ENCODE results near the gene RSAD2.
A peak's percentile ranks its signal among the peaks of the same experiment; 100 is the strongest.

The RSAD2 gene

DNA sequence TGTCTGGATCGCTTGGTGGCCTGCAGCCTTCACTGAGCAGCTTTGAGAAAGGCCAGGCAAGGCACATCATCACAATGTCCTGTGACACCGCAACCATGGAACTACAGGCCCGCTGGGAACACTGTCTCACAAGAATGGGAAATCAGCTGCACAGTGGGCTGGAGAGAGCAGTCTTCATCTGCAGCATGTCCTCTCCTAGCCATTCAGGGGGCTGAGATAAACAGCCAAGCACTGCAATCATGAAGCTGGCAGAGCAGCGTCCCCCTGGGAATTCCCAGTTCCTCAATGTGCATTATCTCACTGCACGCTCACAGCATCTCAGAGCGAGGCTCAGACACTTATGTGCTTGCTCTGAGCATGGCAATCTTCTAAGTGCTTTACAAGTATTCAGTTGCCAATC, 13.8 kb upstream of the RSAD2 start:
- Histone ChIP-seq H3K4me3 (ENCODE audit: low read depth, low read length, poor library complexity, severe bottlenecking) (no peak overlapping the region), H3K4me2 (ENCODE audit: low read length) (no peak overlapping the region), H3K79me2 (ENCODE audit: insufficient read depth, low read length) (no peaks in the 10 kb centered on the region), H3K9ac (ENCODE audit: low read length) (no peak overlapping the region), H3K9me2 (ENCODE audit: low read depth, low read length) (no peaks in the 10 kb centered on the region), H2AFZ (ENCODE audit: low read length) (no peak overlapping the region), H3K4me1 (ENCODE audit: insufficient read depth, low read length, severe bottlenecking) (peaks cover 6% of the 10 kb centered on the region), H3F3A (ENCODE audit: insufficient read depth, low read length) (no peaks in the 10 kb centered on the region), H4K20me1 (ENCODE audit: insufficient read depth, low read length) (no peaks in the 10 kb centered on the region), H3K36me3 (ENCODE audit: insufficient read depth, low read length) (no peaks in the 10 kb centered on the region), H3K27ac (ENCODE audit: low read depth, low read length, poor library complexity, severe bottlenecking) (no peak overlapping the region), H3K27me3 (ENCODE audit: insufficient read depth, low read length) (no peaks in the 10 kb centered on the region; the same call in 1 of the 2 replicates), H3K9me3 (ENCODE audit: low read length) (no peaks in the 10 kb centered on the region)
- TF ChIP-seq, protein P1, sequence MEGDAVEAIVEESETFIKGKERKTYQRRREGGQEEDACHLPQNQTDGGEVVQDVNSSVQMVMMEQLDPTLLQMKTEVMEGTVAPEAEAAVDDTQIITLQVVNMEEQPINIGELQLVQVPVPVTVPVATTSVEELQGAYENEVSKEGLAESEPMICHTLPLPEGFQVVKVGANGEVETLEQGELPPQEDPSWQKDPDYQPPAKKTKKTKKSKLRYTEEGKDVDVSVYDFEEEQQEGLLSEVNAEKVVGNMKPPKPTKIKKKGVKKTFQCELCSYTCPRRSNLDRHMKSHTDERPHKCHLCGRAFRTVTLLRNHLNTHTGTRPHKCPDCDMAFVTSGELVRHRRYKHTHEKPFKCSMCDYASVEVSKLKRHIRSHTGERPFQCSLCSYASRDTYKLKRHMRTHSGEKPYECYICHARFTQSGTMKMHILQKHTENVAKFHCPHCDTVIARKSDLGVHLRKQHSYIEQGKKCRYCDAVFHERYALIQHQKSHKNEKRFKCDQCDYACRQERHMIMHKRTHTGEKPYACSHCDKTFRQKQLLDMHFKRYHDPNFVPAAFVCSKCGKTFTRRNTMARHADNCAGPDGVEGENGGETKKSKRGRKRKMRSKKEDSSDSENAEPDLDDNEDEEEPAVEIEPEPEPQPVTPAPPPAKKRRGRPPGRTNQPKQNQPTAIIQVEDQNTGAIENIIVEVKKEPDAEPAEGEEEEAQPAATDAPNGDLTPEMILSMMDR (IDR thresholded peaks at IDR 0.05; ENCODE audit: low read length) = no peak
- TF ChIP-seq EZH2 (IDR thresholded peaks at IDR 0.05; ENCODE audit: borderline replicate concordance, low read length) = no peak

DNA sequence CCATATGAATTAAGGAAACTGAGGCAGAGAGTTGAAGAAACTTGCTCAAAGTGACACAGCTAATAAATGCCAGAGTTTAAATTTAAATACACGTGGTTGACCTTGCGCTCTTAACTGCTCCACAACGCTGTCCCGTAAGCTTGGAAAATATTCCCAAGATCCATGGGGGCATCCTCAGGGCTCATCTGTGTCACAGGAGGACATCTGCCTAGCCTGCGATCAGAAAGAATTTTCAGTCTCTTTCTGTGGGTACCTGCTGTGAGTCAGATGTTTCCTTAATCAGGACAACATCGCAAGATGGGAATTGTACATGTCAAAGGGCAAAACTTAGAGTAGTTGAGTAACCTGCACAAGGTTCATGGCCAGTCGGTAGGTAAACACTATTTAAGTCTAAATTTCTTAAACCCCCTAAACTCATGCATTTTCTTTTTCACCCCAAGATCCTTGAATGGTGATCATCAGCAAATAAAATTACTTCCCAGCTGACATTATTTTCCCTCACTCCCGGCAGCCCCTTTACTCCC, 13.3 kb upstream of the RSAD2 start:
- Histone ChIP-seq H3K9me3 (ENCODE audit: low read length) (no peaks in the 10 kb centered on the region), H3K9me2 (ENCODE audit: low read depth, low read length) (no peaks in the 10 kb centered on the region), H3K27me3 (ENCODE audit: insufficient read depth, low read length) (no peaks in the 10 kb centered on the region; the same call in 1 of the 2 replicates), H3F3A (ENCODE audit: insufficient read depth, low read length) (no peaks in the 10 kb centered on the region), H3K79me2 (ENCODE audit: insufficient read depth, low read length) (no peaks in the 10 kb centered on the region), H2AFZ (ENCODE audit: low read length) (no peak overlapping the region), H3K4me2 (ENCODE audit: low read length) (no peak overlapping the region), H4K20me1 (ENCODE audit: insufficient read depth, low read length) (no peaks in the 10 kb centered on the region), H3K4me3 (ENCODE audit: low read depth, low read length, poor library complexity, severe bottlenecking) (no peak overlapping the region), H3K27ac (ENCODE audit: low read depth, low read length, poor library complexity, severe bottlenecking) (no peak overlapping the region), H3K4me1 (ENCODE audit: insufficient read depth, low read length, severe bottlenecking) (peaks cover 6% of the 10 kb centered on the region), H3K36me3 (ENCODE audit: insufficient read depth, low read length) (no peaks in the 10 kb centered on the region), H3K9ac (ENCODE audit: low read length) (no peak overlapping the region)
- no peak for TF ChIP-seq EZH2 (IDR thresholded peaks at IDR 0.05; ENCODE audit: borderline replicate concordance, low read length)
- TF ChIP-seq, protein P1 (IDR thresholded peaks at IDR 0.05; ENCODE audit: low read length) = no peak

- Histone ChIP-seq H3K27ac (ENCODE audit: low read depth, low read length, poor library complexity, severe bottlenecking) (no peak overlapping the region), H3K4me2 (ENCODE audit: low read length) (peak overlapping the region; percentile 63; the same call in 1 of the 2 replicates), H3K27me3 (ENCODE audit: insufficient read depth, low read length) (no peaks in the 10 kb centered on the region; the same call in 1 of the 2 replicates), H3F3A (ENCODE audit: insufficient read depth, low read length) (no peaks in the 10 kb centered on the region), H3K4me1 (ENCODE audit: insufficient read depth, low read length, severe bottlenecking) (peaks cover 6% of the 10 kb centered on the region), H4K20me1 (ENCODE audit: insufficient read depth, low read length) (no peaks in the 10 kb centered on the region), H3K79me2 (ENCODE audit: insufficient read depth, low read length) (no peaks in the 10 kb centered on the region), H3K9ac (ENCODE audit: low read length) (no peak overlapping the region), H3K9me2 (ENCODE audit: low read depth, low read length) (no peaks in the 10 kb centered on the region), H2AFZ (ENCODE audit: low read length) (no peak overlapping the region), H3K4me3 (ENCODE audit: low read depth, low read length, poor library complexity, severe bottlenecking) (peak overlapping the region; percentile 55), H3K9me3 (ENCODE audit: low read length) (no peaks in the 10 kb centered on the region), H3K36me3 (ENCODE audit: insufficient read depth, low read length) (no peaks in the 10 kb centered on the region)
- TF ChIP-seq, protein P1 (IDR thresholded peaks at IDR 0.05; ENCODE audit: low read length) = no peak
- TF ChIP-seq EZH2 (IDR thresholded peaks at IDR 0.05; ENCODE audit: borderline replicate concordance, low read length) = no peak
Measured at GRCh38 chr2:6864923-6865345, 12.6 kb upstream of the RSAD2 start.
